Neuronal stem cell (in vitro differentiated cells): ENCODE measurements around the gene SALL2.

Experiments
- DNase-seq: peaks from one replicate; pipeline ENCODE4 v3.0.0-alpha.2; 2013; ENCODE audit warnings: low spot score
- H2AFZ ChIP-seq: one replicate; pipeline ENCODE4 v1.6.1; 2013; ENCODE audit warnings: mild to moderate bottlenecking, low read length, inconsistent platforms
- H2AK5ac ChIP-seq: 2 replicates; pipeline ENCODE4 v1.6.1; 2013; ENCODE audit warnings: low read depth, mild to moderate bottlenecking, inconsistent platforms, low read length, moderate library complexity, mixed read lengths
- H2BK120ac ChIP-seq: 2 replicates; pipeline ENCODE4 v1.6.1; 2013; ENCODE audit warnings: low read depth, mild to moderate bottlenecking, inconsistent platforms, low read length, moderate library complexity, mixed read lengths
- H2BK12ac ChIP-seq: one replicate; pipeline ENCODE4 v1.6.1; 2013; ENCODE audit warnings: low read length, inconsistent platforms
- H2BK15ac ChIP-seq: 2 replicates; pipeline ENCODE4 v1.6.1; 2013; ENCODE audit warnings: mild to moderate bottlenecking, low read length, inconsistent platforms, mixed read lengths
- H2BK5ac ChIP-seq: one replicate; pipeline ENCODE4 v1.6.1; 2013; ENCODE audit warnings: inconsistent platforms, mild to moderate bottlenecking, low read length, moderate library complexity
- H3K14ac ChIP-seq: one replicate; pipeline ENCODE4 v1.6.1; 2013; ENCODE audit warnings: low read length, inconsistent platforms
- H3K18ac ChIP-seq: 2 replicates; pipeline ENCODE4 v1.6.1; 2013; ENCODE audit warnings: low read length, inconsistent platforms
- H3K23ac ChIP-seq: 2 replicates; pipeline ENCODE4 v1.6.1; 2013; ENCODE audit warnings: low read depth, mild to moderate bottlenecking, mixed read lengths, low read length, inconsistent platforms; ENCODE audit not compliant: poor library complexity
- H3K27ac ChIP-seq: replicated peaks from 3 replicates; pipeline ENCODE4 v1.5.1; 2013; ENCODE audit warnings: low read length, inconsistent platforms
- H3K27me3 ChIP-seq, 3 experiments: 2 replicates each; pipeline ENCODE4 v1.6.1; 2013; ENCODE audit warnings: low read length in 3 of 3, mild to moderate bottlenecking in 2 of 3, inconsistent platforms in 1 of 3, low read depth in 1 of 3, mixed read lengths in 1 of 3, moderate library complexity in 1 of 3; ENCODE audit not compliant: control insufficient read depth in 3 of 3, insufficient read depth in 3 of 3
- H3K36me3 ChIP-seq, 2 donors: replicated peaks in 1 of 2; 2 replicates each; pipeline ENCODE4 v1.6.1; 2013; ENCODE audit warnings: low read length in 2 of 2; ENCODE audit not compliant: control insufficient read depth in 2 of 2, insufficient read depth in 2 of 2
- H3K4ac ChIP-seq: 2 replicates; pipeline ENCODE4 v1.6.1; 2013; ENCODE audit warnings: inconsistent platforms, mild to moderate bottlenecking, low read length, moderate library complexity
- H3K4me1 ChIP-seq, 2 donors: 1 replicate in 1 of 2; 2 replicates in 1 of 2; pipeline ENCODE4 v1.6.1; 2013; ENCODE audit warnings: low read length in 2 of 2, low read depth in 1 of 2; ENCODE audit not compliant: control insufficient read depth in 2 of 2, insufficient read depth in 1 of 2
- H3K4me2 ChIP-seq: one replicate; pipeline ENCODE4 v1.6.1; 2013; ENCODE audit warnings: mild to moderate bottlenecking, low read length, inconsistent platforms; ENCODE audit not compliant: insufficient read depth, poor library complexity, severe bottlenecking
- H3K4me3 ChIP-seq, 2 donors: 2 replicates each; pipeline ENCODE4 v1.5.1; 2013; ENCODE audit warnings: low read length in 2 of 2, mild to moderate bottlenecking in 2 of 2, inconsistent platforms in 1 of 2, moderate library complexity in 1 of 2
- H3K79me1 ChIP-seq: one replicate; pipeline ENCODE4 v1.6.1; 2013; ENCODE audit warnings: low read depth, mild to moderate bottlenecking, inconsistent platforms, low read length, moderate library complexity
- H3K9ac ChIP-seq: one replicate; pipeline ENCODE4 v1.6.1; 2013; ENCODE audit warnings: mild to moderate bottlenecking, low read depth, low read length, inconsistent platforms; ENCODE audit not compliant: poor library complexity
- H3K9me3 ChIP-seq, 2 donors: replicated peaks in 1 of 2; 2 replicates each; pipeline versions ENCODE3 to v1.6.1; 2013; ENCODE audit warnings: low read length in 2 of 2, mild to moderate bottlenecking in 2 of 2, inconsistent platforms in 1 of 2, low read depth in 1 of 2, mixed read lengths in 1 of 2, moderate library complexity in 1 of 2; ENCODE audit not compliant: control insufficient read depth in 2 of 2, insufficient read depth in 1 of 2
- H4K8ac ChIP-seq: one replicate; pipeline ENCODE4 v1.6.1; 2013; ENCODE audit warnings: low read depth, mild to moderate bottlenecking, inconsistent platforms, low read length, moderate library complexity
- H4K91ac ChIP-seq: one replicate; pipeline ENCODE4 v1.6.1; 2013; ENCODE audit warnings: low read length, low read depth, mild to moderate bottlenecking, inconsistent platforms; ENCODE audit not compliant: poor library complexity
- WGBS, 2 donors: extraction: QIAGEN DNeasy Blood & Tissue Kit; methylation state at CpG; one replicate each; pipeline ENCODE4 v1.1.7; 2013; ENCODE audit warnings: missing lambda C conversion rate in 2 of 2, mixed read lengths in 1 of 2; ENCODE audit not compliant: insufficient read length in 2 of 2, insufficient replicate concordance in 1 of 2; ENCODE audit errors: extremely low coverage in 2 of 2; 5-methylcytosine and 5-hydroxymethylcytosine counted together

Gene SALL2

DNA sequence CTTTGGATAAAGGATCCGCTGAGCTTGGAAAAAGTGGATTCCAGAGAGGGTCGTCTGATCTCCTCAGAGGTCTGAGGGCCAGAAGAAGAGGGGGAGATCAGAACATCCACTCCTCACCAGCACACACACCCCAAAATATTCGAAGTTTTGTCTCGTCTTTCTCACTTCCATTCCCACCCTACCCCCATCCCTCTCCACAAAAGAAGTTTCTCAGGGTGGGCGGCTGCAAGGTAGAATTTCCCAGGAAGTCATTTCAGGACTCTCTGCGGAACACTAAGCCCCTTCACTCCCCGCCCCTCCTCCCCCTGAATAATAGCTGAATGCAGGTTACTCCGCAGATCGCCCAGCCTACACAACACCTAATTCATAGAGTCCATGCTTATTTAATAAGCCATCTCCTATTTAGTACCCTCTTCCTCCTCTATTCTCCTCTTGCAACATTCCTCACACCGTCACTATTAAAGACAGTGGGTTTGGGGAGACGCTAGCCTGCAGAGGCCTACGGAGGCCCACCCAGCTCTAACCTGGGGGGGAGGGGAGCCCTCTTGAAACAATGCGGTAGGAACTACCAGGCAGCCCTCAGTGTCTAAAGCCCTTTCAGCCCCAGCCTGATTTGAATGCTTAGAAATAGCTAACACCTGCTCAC is 649 bp upstream of the SALL2 start:
- Histone ChIP-seq H3K27ac (peak overlapping the region; percentile 97), H3K4me1 (peaks cover 29 to 48% of the 10 kb centered on the region in 2 donors), H3K9ac (no peak overlapping the region), H3K4me3 (peak overlapping the region; percentile 56 to 88), H3K27me3 (no peaks in the 10 kb centered on the region), H4K8ac (no peak overlapping the region), H3K79me1 (peaks cover 10% of the 10 kb centered on the region), H2AK5ac (no peak overlapping the region), H2BK5ac (peak overlapping the region; percentile 26), H3K4ac (no peak overlapping the region), H2BK12ac (no peak overlapping the region), H2BK15ac (no peak overlapping the region), H3K18ac (peak overlapping the region; percentile 20), H3K4me2 (peak overlapping the region; percentile 53), H3K23ac (no peak overlapping the region), H2AFZ (peak overlapping the region; percentile 71), H2BK120ac (no peak overlapping the region), H4K91ac (no peak overlapping the region), H3K14ac (no peak overlapping the region), H3K36me3 (peaks cover 35 to 72% of the 10 kb centered on the region in 2 donors), H3K9me3 (peaks cover 2 to 4% of the 10 kb centered on the region in 2 donors)
- peak; percentile 84 for DNase-seq
- no CpG with 5 or more reads among the region's 13 CpGs for WGBS, 2 donors

GRCh38 chr14:21525571-21525961 is 580 bp downstream of the SALL2 start:
- Histone ChIP-seq H3K79me1 (peaks cover 11% of the 10 kb centered on the region), H2AFZ (no peak overlapping the region), H3K4me3 (peak overlapping the region; percentile 88 to 93), H4K91ac (no peak overlapping the region), H3K4me1 (peaks cover 27 to 46% of the 10 kb centered on the region in 2 donors), H3K9ac (peak overlapping the region; percentile 98), H4K8ac (no peak overlapping the region), H2AK5ac (peak overlapping the region; percentile 72), H3K23ac (peak overlapping the region; percentile 87), H3K14ac (no peak overlapping the region), H3K4ac (no peak overlapping the region), H2BK15ac (peak overlapping the region; percentile 15), H3K9me3 (peaks cover 2 to 4% of the 10 kb centered on the region in 2 donors), H2BK120ac (no peak overlapping the region), H3K27ac (peak overlapping the region; percentile 97), H3K27me3 (no peaks in the 10 kb centered on the region), H3K18ac (peak overlapping the region; percentile 96), H2BK12ac (no peak overlapping the region), H3K36me3 (peaks cover 41 to 75% of the 10 kb centered on the region in 2 donors), H2BK5ac (peak overlapping the region; percentile 71), H3K4me2 (peak overlapping the region; percentile 85)
- WGBS, 2 donors: no CpG with 5 or more reads among the region's 12 CpGs
- no peak for DNase-seq

GRCh38 chr14:21524575-21525490 is 1.3 kb downstream of the SALL2 start:
- DNase-seq: no peak
- Histone ChIP-seq H3K9me3 (peaks cover 2 to 4% of the 10 kb centered on the region in 2 donors), H3K18ac (peak overlapping the region; percentile 86), H2BK15ac (no peak overlapping the region), H3K9ac (peak overlapping the region; percentile 71), H2AFZ (no peak overlapping the region), H3K36me3 (peaks cover 41 to 79% of the 10 kb centered on the region in 2 donors), H3K79me1 (peaks cover 11% of the 10 kb centered on the region), H4K8ac (no peak overlapping the region), H3K14ac (no peak overlapping the region), H2BK120ac (no peak overlapping the region), H3K4me2 (peak overlapping the region; percentile 85), H3K4me1 (peaks cover 27 to 43% of the 10 kb centered on the region in 2 donors), H3K27ac (peak overlapping the region; percentile 97), H2AK5ac (peak overlapping the region; percentile 72), H2BK5ac (peak overlapping the region; percentile 39), H3K23ac (peak overlapping the region; percentile 16), H3K4ac (no peak overlapping the region), H3K4me3 (peak overlapping the region; percentile 88 to 93), H2BK12ac (no peak overlapping the region), H4K91ac (no peak overlapping the region), H3K27me3 (no peaks in the 10 kb centered on the region)
- no CpG with 5 or more reads among the region's 18 CpGs for WGBS, 2 donors

- no peak for DNase-seq
- no peak overlapping the region for H2BK12ac ChIP-seq
- no CpG with 5 or more reads among the region's 7 CpGs for WGBS, 2 donors
- peaks cover 41 to 69% of the 10 kb centered on the region in 2 donors for H3K36me3 ChIP-seq
- no peak overlapping the region for H2BK15ac ChIP-seq
- H3K9me3 ChIP-seq: peaks cover 2 to 4% of the 10 kb centered on the region in 2 donors
- H3K27me3 ChIP-seq: no peaks in the 10 kb centered on the region
- no peak overlapping the region for H3K4ac ChIP-seq
- H3K27ac ChIP-seq: peak overlapping the region; percentile 43
- H4K8ac ChIP-seq: peak overlapping the region; percentile 97
- peaks cover 11% of the 10 kb centered on the region for H3K79me1 ChIP-seq
- peak overlapping the region in 1 of 2 donors; percentile 16 for H3K4me3 ChIP-seq
- peak overlapping the region; percentile 53 for H2AK5ac ChIP-seq
- peak overlapping the region; percentile 47 for H3K4me2 ChIP-seq
- no peak overlapping the region for H2BK120ac ChIP-seq
- H2BK5ac ChIP-seq: peak overlapping the region; percentile 59
- H3K9ac ChIP-seq: peak overlapping the region; percentile 82
- H2AFZ ChIP-seq: no peak overlapping the region
- peak overlapping the region; percentile 92 for H3K18ac ChIP-seq
- peak overlapping the region; percentile 30 for H3K23ac ChIP-seq
- H3K4me1 ChIP-seq: peaks cover 22 to 40% of the 10 kb centered on the region in 2 donors
- no peak overlapping the region for H4K91ac ChIP-seq
- H3K14ac ChIP-seq: no peak overlapping the region
Measured at GRCh38 chr14:21523203-21523602, 2.9 kb downstream of the SALL2 start.
